ENCODE results near the gene BORCS6.

GRCh38 chr17:8222630-8223355, 32.8 kb upstream of the BORCS6 start:
- peak; percentile 62 for TF ChIP-seq MAX (IDR thresholded peaks at IDR 0.05)
- no peak for TF ChIP-seq CTCF (IDR thresholded peaks at IDR 0.05; ENCODE audit: low read depth, low read length, missing input control)
- peak; percentile 96 for TF ChIP-seq ATF3 (IDR thresholded peaks at IDR 0.05)
- TF ChIP-seq SP1 (IDR thresholded peaks at IDR 0.05) = peak; percentile 67
- peak; percentile 25 to 49 for TF ChIP-seq RXRA (IDR thresholded peaks at IDR 0.05)
- TF ChIP-seq REST (IDR thresholded peaks at IDR 0.05) = no peak
- TF ChIP-seq RAD21 (IDR thresholded peaks at IDR 0.05) = no peak
- no peak for TF ChIP-seq FOXA1 (IDR thresholded peaks at IDR 0.05)
- TF ChIP-seq YY1 (IDR thresholded peaks at IDR 0.05) = peak; percentile 74
- TF ChIP-seq JUND (IDR thresholded peaks at IDR 0.05) = peak in 1 of 2 donors; percentile 14
- TF ChIP-seq HNF4G (IDR thresholded peaks at IDR 0.05) = no peak
- peak; percentile 19 for TF ChIP-seq TAF1 (conservative IDR thresholded peaks at IDR 0.05)

Measured in liver (tissue), 3 donors.